NCI-H2029 treated with DMSO at 0.1 percent for 48 hours (cell line): ENCODE data around the gene ZNF367.
A peak's percentile ranks its signal among the peaks of the same experiment; 100 is the strongest.

Experiments used
- DNase-seq: peaks from one replicate; lab custom pipeline; 2025; lab: John Stamatoyannopoulos, UW

ZNF367 gene

DNA sequence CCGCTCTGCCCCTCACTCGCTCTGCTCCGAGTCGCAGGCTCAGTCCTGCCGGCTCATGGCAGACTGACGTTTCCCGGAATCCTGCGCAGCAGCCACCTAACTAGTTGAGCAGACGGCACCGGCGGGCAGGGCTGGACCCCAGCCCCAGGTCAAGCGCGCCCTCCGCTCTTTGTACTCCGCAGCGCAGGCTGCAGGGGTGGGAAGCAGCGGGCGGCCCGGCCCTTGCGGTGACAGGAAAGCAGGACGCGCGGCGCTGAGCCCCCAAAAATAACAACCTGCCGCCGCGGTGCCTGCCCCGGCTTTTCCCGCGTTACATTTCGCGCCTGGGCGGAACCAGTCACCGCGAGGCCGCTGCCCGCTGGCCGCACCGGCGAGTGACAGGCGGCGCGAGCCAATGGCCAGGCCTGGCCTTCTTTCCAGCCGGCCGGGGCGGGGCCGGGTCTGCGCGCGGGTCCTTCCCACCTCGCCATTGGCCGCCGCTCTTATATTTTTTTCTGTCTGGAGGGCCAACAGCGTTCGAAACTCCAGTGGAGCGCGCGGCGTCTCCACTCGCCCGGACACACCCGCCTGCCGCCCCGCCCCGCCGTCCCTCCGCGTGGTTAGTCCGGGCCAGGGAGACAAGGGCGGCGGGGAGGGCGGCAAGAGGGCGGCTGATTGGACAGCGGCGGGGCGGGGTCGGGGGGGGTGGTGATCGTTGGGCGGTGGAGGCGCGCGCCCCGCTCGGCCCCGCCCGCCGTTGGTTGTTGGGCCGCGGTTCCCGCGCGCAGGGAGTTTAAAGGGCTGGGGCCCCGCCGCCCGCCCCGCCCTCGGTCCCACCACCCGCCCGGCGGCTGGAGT, at the start of gene ZNF367:
Gene ZNF367 (minus strand): TSS at position 288 of the 837 bp plus-strand sequence. CDS start 338 bp downstream, outside the sequence.
- peak; percentile 88 for DNase-seq

DNA sequence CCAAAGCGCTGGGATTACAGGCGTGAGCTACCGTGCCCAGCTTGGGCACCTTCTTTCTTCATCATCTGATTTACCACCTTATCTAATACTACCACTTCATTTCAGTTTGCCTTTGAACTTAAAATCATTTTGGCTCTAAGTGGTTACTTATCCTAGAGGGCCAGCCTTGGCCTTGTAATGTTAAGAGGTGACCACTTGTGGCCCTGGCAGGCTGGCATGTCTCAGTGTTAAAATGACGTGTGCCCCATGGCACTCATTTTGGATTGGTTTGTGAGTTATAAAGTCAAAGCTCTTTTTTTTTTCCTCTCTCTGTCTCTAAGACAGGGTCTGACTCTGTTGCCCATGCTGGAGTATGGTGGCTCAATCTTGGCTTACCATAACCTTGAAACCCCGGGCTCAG, 49.6 kb upstream of the ZNF367 start:
- DNase-seq = no peak

DNA sequence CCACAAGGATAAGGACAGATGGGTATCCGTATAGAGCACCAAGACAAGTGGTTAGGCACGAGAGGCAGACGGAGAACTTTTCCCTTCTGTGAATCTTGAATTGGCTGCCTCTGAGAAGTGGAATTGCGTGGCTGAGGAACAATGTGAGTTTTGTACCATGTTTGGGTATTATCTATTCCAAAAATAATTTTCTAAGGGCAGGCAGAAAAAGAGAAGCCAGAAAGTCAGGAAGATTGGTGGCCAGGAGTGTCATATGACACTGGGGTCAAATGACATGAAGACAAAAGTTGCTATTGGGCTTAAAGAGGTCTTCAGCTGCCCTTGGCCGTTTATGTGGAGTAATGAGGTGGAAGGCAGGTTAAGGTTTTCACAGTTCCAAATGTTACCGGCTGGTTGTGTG, 46.3 kb upstream of the ZNF367 start:
- no peak for DNase-seq

DNA sequence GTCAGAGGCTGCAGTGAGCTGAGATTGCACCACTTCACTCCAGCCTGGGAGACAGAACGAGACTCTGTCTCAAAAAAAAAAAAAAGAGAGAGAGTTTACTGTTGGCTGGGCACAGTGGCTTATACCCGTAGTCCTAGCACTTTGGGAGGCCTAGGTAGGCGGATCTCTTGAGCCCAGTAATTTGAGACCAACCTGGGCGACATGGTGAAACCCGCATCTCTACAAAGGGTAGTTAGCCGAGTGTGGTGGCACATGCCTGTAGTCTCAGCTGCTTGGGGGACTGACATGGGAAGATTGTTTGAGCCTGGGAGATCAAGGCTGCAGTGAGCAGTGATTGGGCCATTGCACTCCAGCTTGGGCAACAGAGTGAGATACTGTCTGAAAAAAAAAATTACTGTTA, 44.4 kb upstream of the ZNF367 start:
- DNase-seq = no peak

DNA sequence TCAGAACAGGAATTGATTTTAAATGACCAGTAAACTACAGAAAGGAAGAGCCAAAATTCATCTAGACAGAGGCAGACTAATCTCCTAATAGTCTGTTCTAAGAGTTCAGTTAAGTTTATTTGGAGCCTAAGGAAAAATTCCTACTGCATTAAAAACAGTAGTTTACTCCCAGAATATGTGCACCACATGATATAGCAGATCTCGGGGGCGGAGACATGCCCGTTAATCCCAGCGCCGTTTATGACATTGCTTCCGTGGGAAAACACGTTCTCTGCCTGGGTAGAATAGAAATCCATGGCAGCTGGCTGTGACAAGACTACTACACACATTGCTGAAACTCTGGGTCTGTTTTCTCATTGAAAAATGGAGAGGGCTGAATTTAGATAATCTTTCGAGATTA, 43.2 kb upstream of the ZNF367 start:
- DNase-seq = no peak

DNA sequence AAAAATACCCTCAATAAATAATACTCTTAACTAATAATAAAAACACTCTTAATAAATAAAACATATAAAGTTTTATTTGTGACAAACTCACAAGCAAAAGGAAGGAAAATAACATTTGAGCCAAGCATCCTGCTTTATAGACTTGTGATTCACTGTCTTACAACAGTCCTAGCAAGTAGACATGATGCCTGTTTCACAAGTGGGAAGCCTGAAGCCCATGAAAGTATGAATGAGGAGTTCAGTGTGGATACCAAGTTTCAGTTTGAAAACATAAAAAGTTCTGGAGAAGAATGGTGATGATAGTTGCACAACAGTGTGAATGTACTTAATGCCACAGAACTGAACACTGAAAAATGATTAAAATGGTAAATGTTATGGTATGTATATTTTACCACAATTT, 42.7 kb upstream of the ZNF367 start:
- no peak for DNase-seq

DNA sequence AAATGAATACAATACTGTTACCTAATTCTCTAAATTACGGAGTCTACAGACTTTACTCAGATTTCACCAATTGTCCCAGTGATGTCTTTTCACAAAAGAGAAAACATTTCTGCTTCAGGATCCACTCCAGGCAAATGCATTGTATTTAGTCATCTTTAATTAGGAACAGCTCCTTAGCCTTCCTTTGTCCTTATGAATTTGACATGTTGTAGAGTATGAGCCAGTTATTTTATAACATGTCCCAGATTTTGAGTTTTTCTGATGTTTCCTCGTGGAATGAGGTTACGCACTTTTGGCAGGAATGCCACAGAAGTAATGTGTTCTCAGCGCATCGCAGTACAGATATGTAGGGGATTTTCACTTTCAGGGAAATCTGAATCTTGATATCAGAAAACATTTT, 42.3 kb upstream of the ZNF367 start:
- DNase-seq = no peak

DNA sequence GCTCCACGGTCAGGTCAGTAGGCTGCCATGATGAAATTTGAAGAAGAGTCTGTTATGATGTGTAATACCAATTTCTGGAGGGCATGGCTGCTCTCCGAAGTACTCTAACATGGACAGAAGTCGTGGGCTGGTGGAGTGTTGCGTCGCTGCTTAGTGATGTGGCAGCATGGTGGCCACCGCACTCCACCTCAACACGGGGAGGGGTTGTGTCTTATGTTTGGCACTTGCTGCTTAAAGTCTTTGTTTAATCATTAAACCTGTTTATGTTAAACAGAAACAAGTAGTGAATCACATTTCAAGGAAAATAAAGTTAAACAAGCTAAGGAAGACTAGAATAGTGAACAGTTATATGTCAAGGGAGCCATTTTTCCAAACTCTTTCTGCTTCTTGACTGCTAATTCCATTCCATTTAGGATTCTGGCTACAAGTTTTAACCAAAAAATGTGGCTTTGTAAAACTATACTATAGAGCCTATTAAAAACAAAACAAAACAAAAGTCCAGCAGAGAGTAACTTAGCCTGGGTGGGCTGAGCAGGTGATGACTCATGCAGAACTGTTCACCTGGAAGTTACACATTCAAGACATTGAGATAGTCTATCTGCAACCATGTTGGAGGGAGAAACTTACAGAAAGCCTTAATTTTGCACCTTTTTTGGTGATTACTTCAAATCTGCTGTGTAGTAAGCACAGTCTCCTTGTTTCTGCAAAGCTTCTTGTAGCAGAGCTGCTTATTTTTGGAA, 41.3 kb upstream of the ZNF367 start:
- DNase-seq = no peak

DNA sequence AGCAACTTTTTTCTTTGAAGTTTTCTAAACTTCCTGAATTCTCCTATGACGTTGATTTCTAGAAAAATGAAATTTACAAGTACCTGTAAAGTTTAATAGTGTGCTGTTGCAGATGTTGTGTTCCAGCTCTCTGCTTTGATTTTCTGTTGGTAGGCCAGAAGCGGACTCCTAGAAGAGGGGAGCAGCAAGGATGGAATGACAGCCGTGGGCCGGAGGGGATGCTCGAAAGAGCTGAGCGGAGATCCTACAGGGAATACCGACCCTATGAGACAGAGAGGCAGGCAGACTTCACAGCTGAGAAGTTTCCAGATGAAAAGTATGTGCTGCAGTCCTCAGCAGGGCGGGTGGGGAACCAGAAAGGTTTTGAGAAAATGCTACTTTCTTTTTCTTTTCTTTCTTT, 40.1 kb upstream of the ZNF367 start:
- no peak for DNase-seq

DNA sequence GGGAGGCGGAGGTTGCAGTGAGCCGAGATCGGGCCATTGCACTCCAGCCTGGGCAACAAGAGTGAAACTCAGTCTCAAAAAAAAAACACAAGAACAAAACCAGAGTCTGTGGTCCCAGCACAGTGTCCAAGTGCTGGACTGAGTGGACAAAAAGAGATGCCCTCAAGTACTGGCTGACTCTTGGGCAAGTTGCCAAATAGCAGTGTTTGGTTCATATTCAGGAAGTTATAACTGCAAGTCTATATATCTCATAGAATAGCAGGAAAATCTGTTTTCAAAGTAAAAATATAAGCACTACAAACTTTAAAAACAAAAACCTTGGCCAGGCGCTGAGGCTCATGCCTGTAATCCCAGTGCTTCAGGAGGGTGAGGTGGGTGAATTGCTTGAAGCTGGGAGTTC, 39.1 kb upstream of the ZNF367 start:
- DNase-seq = no peak

DNA sequence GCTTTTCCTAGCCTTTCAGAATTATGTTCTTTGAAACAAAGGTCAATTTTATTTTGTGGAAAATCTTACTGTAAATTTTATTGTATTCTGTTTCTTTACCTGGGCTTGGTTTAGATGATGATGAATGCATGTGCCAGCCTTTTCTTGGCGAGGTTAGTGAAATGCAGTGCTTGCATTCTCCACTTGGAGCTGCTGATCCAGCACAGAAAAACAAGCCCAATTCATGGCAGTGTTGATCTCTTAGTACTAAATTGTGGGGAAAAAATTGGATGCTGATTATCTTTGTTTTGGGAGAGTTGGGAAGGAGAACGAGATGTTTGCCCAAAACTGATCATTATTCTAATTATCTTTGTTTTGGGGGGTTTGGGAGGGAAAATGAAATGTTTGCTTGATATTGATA, 35.5 kb upstream of the ZNF367 start:
- no peak for DNase-seq

DNA sequence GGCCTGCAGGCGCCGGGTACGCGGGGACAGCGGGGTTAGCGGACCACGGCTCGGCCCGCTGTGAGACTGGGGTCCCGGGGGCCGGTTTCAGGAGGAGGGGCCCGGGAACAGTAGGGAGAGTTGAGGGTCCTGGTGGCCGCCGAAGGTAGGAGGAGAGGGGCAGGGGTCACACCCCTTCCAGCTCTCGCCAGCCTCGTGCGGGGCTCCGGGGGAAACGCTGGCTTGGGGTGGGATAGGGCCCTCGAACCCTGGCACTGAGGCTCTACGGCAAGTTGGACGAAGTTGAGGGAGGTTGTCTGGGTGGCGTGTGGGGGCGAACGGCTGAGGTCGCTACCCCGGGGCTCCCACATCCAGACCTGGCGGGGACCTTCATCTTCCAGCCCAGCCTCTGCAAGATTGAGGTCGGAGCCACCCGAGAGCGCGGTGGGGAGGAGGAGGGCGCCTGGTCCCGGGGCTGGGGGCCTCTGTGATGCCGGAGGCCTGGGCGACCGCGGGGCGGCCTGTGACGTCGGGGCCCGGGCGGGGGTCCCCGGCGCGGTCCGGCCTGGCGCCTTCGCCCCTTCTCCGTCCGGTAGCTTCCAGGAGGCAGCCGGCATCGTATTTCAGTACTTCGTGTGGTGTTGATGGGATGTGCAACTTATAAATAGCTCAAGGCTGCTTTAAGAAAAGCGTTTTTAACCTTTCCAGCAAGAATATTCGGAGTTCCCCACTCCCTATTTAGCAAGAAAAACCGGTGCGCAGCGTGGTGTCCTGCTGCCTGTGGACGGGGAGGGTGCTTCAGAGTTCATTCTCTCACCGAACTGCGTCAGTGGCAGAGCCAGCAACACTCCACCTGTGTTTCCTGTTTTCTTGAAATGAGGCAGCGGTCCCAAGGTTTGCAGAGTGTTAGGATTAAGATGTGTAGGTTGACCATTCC, 32.7 kb upstream of the ZNF367 start:
- no peak for DNase-seq

DNA sequence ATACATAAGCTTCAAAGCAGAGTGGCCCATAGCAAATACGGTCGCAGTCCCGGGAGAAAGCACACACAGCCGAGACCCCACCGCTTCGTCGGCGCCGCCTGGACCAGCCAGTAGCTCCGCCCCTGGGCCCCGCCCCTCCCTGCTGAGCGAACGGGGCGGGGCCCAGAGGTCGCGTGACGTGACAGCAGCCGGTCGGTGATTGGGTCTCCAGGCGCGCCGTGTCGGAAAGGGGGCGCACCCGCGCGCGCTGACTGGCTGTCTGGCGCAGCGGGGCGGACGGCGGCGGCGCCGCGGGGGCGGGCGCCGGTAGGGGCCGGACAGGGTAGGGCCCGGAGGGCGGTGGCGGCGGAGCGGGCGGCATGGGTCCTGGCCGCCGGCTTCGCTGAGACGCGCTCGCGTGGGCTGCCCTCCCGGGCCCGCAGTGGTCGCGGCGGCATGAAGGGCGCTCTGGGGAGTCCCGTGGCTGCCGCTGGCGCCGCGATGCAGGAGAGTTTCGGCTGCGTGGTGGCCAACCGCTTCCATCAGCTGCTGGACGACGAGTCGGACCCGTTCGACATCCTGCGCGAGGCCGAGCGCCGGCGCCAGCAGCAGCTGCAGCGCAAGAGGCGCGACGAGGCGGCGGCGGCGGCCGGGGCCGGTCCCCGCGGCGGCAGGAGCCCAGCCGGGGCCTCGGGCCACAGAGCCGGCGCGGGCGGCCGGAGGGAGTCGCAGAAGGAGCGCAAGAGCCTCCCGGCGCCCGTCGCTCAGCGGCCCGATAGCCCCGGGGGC, 31.9 kb upstream of the ZNF367 start, which contains the start of gene HABP4:
Gene HABP4 (plus strand): TSS at position 325 of the 768 bp plus-strand sequence. CDS start 111 bp downstream, at position 436.
- DNase-seq = peak; percentile 81

DNA sequence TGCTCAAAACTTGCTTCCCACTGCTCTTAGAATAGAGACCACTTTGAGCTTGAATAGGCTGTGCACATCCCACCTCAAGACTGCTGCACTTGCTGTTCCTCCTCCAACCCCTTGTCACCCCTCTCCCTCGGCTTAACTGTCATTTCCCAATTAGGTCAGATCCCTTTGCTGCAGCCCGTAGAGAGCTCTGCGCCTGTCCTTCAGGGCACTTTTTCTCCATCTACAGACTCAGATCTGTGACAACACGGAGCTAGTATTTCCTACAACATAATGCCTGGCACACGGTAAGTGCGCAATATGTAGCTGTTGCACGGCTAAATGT, 31.3 kb upstream of the ZNF367 start:
- no peak for DNase-seq

DNA sequence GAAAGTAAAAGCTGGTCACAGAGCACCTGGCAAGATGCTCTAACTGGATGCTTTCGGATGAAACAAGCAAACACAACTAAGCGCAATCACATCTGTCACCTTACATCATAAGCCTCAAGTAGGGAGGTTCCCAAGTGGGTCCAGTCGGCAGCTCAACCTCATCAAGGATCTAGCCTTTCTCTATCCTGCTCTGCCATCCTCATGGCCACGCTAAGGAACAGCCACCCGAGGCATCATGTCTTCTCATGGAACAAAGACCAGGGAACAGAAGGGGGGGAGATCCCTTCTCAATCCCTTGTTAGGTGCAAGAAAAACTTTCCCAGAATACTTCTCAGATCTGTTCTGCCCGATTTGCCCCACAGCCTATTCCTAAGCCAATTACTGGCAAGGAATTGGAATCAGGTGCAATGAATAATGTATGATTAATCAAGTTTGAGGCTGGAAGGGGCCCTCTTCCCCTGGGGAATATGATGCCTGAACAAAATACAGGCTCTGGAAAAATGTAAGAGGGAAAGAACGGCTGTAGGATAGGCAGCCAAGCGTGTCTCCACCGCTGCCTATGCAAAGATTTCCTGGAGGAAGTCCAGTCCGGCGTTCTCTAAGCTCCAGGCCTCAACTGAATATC, 30.5 kb upstream of the ZNF367 start:
- DNase-seq = no peak

DNA sequence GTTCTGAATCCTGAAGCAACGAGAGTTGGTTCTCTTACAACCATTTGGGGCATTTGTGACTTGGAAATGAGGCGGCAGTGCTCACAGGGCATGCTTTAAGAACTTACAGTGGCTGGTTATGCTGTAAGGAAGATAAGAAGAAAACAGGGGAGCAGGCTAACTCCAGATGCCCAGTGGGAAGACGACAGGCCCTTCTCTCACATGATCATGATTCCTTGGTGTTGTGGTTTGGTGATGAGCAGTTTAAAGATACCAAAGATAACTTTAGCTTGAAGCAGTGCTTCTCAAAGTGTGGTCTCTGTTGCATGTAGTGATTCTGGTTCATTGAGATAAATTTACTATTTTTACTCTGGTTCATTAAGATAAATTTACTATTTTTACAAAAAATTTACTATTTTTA, 29.2 kb upstream of the ZNF367 start:
- no peak for DNase-seq

DNA sequence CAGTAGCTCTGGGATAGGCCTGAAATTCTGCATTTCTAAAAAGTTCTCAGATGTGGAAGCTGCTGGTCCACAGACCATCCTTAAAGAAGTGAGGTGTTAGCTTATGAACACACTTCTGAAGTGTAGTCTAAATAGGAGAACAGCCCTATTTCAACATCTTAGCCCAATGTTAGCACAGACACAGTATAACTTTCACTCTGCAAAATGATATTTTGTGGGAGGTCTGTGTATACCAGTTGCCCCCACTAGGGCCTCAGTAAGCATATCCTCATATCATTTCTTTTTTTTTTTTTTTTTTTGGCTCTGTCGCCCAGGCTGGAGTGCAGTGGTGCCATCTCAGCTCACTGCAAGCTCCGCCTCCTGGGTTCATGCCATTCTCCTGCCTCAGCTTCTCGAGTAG, 24.3 kb upstream of the ZNF367 start:
- DNase-seq = no peak

DNA sequence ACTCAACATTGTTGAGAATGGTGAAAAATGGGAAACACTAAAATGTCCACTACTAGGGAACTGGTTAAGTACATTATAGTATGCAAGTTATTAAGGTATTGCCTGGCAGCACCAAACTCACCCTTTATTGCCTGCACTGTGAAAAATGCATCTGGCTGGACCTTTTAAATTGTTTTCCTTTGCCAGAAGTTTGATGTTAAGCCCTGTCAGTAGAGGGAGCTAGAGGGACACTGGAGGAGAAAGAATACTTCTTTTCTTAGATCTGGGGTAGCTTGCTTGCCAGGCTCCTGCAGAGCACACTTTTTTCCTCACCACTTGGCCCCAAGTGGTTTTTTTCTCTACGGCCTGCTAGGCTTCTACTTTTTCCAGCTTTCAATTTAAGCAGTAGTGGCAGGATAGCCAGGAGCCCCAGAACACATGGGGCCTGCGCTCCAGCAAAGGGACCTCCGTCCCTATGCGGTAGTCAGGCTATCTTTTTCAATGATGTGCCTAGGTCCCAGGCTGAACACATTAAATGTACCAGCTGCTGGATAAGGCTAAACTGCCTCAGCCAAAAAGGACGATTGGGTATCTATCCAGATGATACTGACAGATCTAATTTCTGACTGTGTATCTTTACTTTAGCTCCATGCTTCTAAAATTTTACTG, 23.8 kb upstream of the ZNF367 start:
- DNase-seq = peak; percentile 69

DNA sequence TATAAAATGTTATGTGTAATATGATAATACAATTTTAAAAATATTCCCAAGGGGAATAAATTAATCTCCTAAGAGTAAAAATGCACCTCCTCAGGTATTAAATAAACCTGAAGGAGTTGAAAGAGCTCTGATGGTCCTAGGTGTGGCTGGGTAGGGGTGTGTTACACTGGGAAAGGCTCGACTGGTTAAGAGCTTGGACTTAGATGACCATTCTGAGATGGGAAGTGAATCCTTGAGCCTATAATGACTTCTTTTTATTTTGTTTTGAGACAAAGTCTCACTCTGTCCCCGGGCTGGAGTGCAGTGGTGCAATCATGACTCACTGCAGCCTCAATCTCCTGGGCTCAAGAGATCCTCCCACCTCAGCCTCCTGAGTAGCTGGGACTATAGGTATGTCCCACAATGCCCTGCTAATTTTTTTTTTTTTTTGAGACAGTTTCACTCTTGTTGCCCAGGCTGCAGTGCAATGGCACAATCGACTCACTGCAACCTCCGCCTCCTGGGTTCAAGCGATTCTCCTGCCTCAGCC, 22.6 kb upstream of the ZNF367 start:
- DNase-seq = no peak

DNA sequence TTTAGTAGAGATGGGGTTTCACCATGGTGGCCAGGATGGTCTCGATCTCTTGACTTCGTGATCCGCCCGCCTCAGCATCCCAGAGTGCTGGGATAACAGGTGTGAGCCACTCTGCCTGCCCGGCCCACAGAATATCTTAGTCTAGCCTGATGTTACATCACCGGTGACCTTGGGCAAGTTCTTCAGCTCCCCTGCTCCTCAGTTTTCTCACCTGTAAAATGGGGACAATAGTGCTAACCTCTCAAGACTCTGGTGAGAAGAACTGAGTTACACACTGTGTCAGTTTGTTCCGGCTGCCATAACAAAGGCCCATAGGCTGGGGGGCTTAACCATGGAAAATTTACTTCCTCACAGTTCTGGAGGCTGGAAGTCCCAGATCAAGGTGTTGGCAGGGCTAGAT, 19.3 kb upstream of the ZNF367 start:
- no peak for DNase-seq
